ENCODE measurements around the gene ATP1A1.

- no peak for TF ChIP-seq ZNF70 (CRISPR knock-in tag; IDR thresholded peaks at IDR 0.05)
- no peak for TF ChIP-seq GLIS3 (CRISPR knock-in tag; IDR thresholded peaks at IDR 0.05)
- TF ChIP-seq, protein P1, sequence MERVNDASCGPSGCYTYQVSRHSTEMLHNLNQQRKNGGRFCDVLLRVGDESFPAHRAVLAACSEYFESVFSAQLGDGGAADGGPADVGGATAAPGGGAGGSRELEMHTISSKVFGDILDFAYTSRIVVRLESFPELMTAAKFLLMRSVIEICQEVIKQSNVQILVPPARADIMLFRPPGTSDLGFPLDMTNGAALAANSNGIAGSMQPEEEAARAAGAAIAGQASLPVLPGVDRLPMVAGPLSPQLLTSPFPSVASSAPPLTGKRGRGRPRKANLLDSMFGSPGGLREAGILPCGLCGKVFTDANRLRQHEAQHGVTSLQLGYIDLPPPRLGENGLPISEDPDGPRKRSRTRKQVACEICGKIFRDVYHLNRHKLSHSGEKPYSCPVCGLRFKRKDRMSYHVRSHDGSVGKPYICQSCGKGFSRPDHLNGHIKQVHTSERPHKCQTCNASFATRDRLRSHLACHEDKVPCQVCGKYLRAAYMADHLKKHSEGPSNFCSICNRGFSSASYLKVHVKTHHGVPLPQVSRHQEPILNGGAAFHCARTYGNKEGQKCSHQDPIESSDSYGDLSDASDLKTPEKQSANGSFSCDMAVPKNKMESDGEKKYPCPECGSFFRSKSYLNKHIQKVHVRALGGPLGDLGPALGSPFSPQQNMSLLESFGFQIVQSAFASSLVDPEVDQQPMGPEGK (CRISPR knock-in tag; IDR thresholded peaks at IDR 0.05; ENCODE audit: borderline replicate concordance), result no peak
- TF ChIP-seq ZNF8 (CRISPR knock-in tag; IDR thresholded peaks at IDR 0.05), result no peak
- no peak for TF ChIP-seq ZFP3 (CRISPR knock-in tag; IDR thresholded peaks at IDR 0.05)
- TF ChIP-seq TOX (CRISPR knock-in tag; IDR thresholded peaks at IDR 0.05; ENCODE audit: borderline replicate concordance), result no peak
- no peak for TF ChIP-seq ESRRG (CRISPR knock-in tag; IDR thresholded peaks at IDR 0.05)
- TF ChIP-seq RARB (CRISPR knock-in tag; IDR thresholded peaks at IDR 0.05), result no peak
- TF ChIP-seq, protein P2, sequence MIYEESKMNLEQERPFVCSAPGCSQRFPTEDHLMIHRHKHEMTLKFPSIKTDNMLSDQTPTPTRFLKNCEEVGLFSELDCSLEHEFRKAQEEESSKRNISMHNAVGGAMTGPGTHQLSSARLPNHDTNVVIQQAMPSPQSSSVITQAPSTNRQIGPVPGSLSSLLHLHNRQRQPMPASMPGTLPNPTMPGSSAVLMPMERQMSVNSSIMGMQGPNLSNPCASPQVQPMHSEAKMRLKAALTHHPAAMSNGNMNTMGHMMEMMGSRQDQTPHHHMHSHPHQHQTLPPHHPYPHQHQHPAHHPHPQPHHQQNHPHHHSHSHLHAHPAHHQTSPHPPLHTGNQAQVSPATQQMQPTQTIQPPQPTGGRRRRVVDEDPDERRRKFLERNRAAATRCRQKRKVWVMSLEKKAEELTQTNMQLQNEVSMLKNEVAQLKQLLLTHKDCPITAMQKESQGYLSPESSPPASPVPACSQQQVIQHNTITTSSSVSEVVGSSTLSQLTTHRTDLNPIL (CRISPR knock-in tag; IDR thresholded peaks at IDR 0.05; ENCODE audit: low read depth), result no peak
- TF ChIP-seq ZFP30 (CRISPR knock-in tag; IDR thresholded peaks at IDR 0.05), result no peak
- TF ChIP-seq PPARA (CRISPR knock-in tag; IDR thresholded peaks at IDR 0.05; ENCODE audit: borderline replicate concordance), result no peak
- no peak for TF ChIP-seq ARNTL (CRISPR knock-in tag; IDR thresholded peaks at IDR 0.05; ENCODE audit: borderline replicate concordance, low read depth)
Observed at GRCh38 chr1:116367256-116367945, 5.6 kb upstream of the ATP1A1 start.
